ENCODE measurements around the gene POLR1G. TPM values are rescaled to one million over a fixed set of nuclear protein-coding genes. Genes with fewer than 3 reads are reported as not detected.

The POLR1G gene
- total RNA-seq, 1 experiment from 2014 or later, result 30.5 TPM

DNA sequence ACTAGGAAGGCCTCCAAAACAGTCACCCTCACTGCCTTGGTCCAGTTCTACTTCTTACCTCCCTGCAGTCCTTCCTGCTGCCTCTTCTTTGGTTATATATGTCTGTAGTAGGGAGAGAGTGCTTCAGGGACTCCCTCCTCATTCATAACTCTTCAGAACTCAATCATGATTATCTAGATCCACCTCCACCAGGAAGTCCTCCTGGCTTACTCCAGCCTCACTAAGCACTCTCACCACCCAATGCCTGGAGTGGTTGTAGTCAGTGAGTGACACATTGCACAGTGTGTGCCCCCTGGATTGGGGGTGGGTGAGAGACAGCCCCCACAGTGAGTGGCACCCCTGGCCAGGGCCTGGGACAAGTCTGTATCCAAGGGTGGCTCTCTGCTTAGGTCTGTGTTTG, 51.3 kb downstream of the POLR1G start (continued):
- TF ChIP-seq RAD21 (IDR thresholded peaks at IDR 0.05; ENCODE audit: low read depth) (no peak), YY1 (IDR thresholded peaks at IDR 0.05; ENCODE audit: extremely low read depth, insufficient replicate concordance, low read depth, low read length) (no peak), ZNF274 (IDR thresholded peaks at IDR 0.05; ENCODE audit: low read depth, low read length) (no peak), EGR1 (IDR thresholded peaks at IDR 0.05; ENCODE audit: low read depth) (no peak), CBX3 (IDR thresholded peaks at IDR 0.05; ENCODE audit: low read depth) (no peak)

Small RNAs within 50 kb of the gene (microRNA-seq; reads per million reads assigned to microRNA genes)
- gene MIR6088 (ENCODE audit: borderline number of aligned reads), result not detected

Other genes starting within 250 kb of the POLR1G start
- 0.64 TPM for gene NKPD1, start 245.7 kb upstream of the POLR1G start, total RNA-seq (2021; ENCODE audit: unreplicated experiment)
- 26.9 TPM for gene TRAPPC6A, start 228.4 kb upstream of the POLR1G start, total RNA-seq (2021; ENCODE audit: unreplicated experiment)
- 12.2 TPM for gene BLOC1S3, start 227.9 kb upstream of the POLR1G start, total RNA-seq (2021; ENCODE audit: unreplicated experiment)
- gene EXOC3L2, start 161.2 kb upstream of the POLR1G start, total RNA-seq (2021; ENCODE audit: unreplicated experiment), result not detected
- gene MARK4, start 155.4 kb upstream of the POLR1G start, total RNA-seq (2021; ENCODE audit: unreplicated experiment), result 37.7 TPM
- gene CKM, start 83.8 kb upstream of the POLR1G start, total RNA-seq (2021; ENCODE audit: unreplicated experiment), result not detected
- 22.8 TPM for gene KLC3, start 65.9 kb upstream of the POLR1G start, total RNA-seq (2021; ENCODE audit: unreplicated experiment)
- gene ERCC2, start 36.1 kb upstream of the POLR1G start, total RNA-seq (2021; ENCODE audit: unreplicated experiment), result 58.9 TPM
- 89.1 TPM for gene PPP1R13L, start 1.6 kb upstream of the POLR1G start, total RNA-seq (2021; ENCODE audit: unreplicated experiment)
- gene ERCC1, start 17.3 kb downstream of the POLR1G start, total RNA-seq (2021; ENCODE audit: unreplicated experiment), result 103 TPM
- gene FOSB, start 61.4 kb downstream of the POLR1G start, total RNA-seq (2021; ENCODE audit: unreplicated experiment), result 12.6 TPM
- gene RTN2, start 90.4 kb downstream of the POLR1G start, total RNA-seq (2021; ENCODE audit: unreplicated experiment), result 21.7 TPM
- 5.2 TPM for gene PPM1N, start 91.8 kb downstream of the POLR1G start, total RNA-seq (2021; ENCODE audit: unreplicated experiment)
- 152 TPM for gene VASP, start 100.8 kb downstream of the POLR1G start, total RNA-seq (2021; ENCODE audit: unreplicated experiment)
- 11.1 TPM for gene OPA3, start 178.2 kb downstream of the POLR1G start, total RNA-seq (2021; ENCODE audit: unreplicated experiment)
- 0.10 TPM for gene GPR4, start 195.6 kb downstream of the POLR1G start, total RNA-seq (2021; ENCODE audit: unreplicated experiment)
- 131 TPM for gene EML2, start 232.8 kb downstream of the POLR1G start, total RNA-seq (2021; ENCODE audit: unreplicated experiment)

All from HCT116 (cell line).